Heart left ventricle (tissue), 13 donors: ENCODE data around the gene C20orf204.

Experiments
- CTCF ChIP-seq, 12 donors: fragments of 200-600 bp; sonication (generic) in 4 of 12; IDR thresholded peaks; one replicate each; pipeline versions ENCODE4 v1.5.0 to v1.8.0; 2018 to 2022; ENCODE audit warnings: antibody characterized with exemption in 12 of 12, mild to moderate bottlenecking in 5 of 12
- POLR2A ChIP-seq, 2 donors: fragments of 450-650 bp; IDR thresholded peaks; one replicate each; pipeline ENCODE4 v1.6.1; 2017; ENCODE audit warnings: antibody characterized with exemption in 2 of 2, mild to moderate bottlenecking in 2 of 2, moderate library complexity in 2 of 2
- donor health status: ischemic (EF 13 %, LVEDD 7.1; RV severe dilation, severe dysfunction).
- donor health status: DM: no; HTN: yes; CAD: no.
- donor health status: DM: no; HTN: no; CAD: no.
- donor health status: ischemic (EF 25% LVEDD 6.9; RV normal size, moderate dysfunction).
- donor health status: ischemic (EF 25% LVEDD 5.7; RV mildly dilated, moderate dysfunction).
- donor health status: ischemic (EF 35%, LVEDD 5.7; RV mildly dilated, moderate dysfunction).
- donor health status: nonischemic (EF 11% LVEDD 7.7; RV severe dilation, severe dysfunction).
- donor health status: DM: yes; HTN: yes; CAD: no.
- donor health status: PGD.
- donor health status: ischemic (EF 29% LVEDD 5.4; RV normal size, mild dysfunction).
- donor health status: nonischemic (EF 23%, LVEDD 6.1; RV moderate dilation, normal function).

- TF ChIP-seq POLR2A (IDR thresholded peaks at IDR 0.05) (no peak), CTCF (IDR thresholded peaks at IDR 0.05) (no peak)
Observed at GRCh38 chr20:64000906-64001305, 35.1 kb upstream of the C20orf204 start.
